ENCODE measurements around the gene USP48.

DNA sequence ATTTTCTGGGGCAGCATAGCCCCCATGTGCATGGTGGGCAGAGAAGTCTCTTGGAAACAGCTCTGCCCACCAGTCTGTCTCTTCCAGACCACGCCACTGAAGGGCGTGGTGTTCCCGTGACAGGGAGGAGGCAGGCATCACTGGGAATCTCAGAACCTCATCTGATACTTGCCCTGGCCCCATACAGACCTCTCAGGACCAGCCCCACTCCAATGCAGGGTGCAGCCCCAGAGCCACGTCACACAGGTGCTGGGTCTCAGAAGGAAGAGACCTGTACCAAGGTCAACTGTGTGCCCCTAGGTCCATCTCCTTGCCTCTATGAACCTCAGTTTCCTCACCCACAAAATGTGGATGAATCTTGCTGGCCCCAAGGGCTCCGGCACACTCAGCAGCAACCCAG lies 121.1 kb downstream of the USP48 start:
- TF ChIP-seq GATA2 (IDR thresholded peaks at IDR 0.05; ENCODE audit: low read depth, low read length) (no peak), GATA3 (IDR thresholded peaks at IDR 0.05; ENCODE audit: low read depth, low read length) (no peak)

Data from SH-SY5Y (cell line).